ENCODE measurements around the gene IQCK.

Gene IQCK

GRCh38 chr16:19689342-19689741 lies 28.7 kb upstream of the IQCK start:
- Histone ChIP-seq H3K9ac (ENCODE audit: low read length) (no peak overlapping the region), H3K4me1 (ENCODE audit: control insufficient read depth, insufficient read depth, low read depth, low read length) (peaks cover 10% of the 10 kb centered on the region), H3K14ac (ENCODE audit: low read length in 2 of 2) (no peak overlapping the region), H2BK12ac (ENCODE audit: low read length in 2 of 2) (no peak overlapping the region), H3K27me3 (ENCODE audit: control insufficient read depth in 1 of 2, insufficient read depth in 1 of 2, low read length in 2 of 2) (no peaks in the 10 kb centered on the region), H3K36me3 (ENCODE audit: control insufficient read depth in 1 of 2, insufficient read depth in 2 of 2, low read depth in 1 of 2, low read length in 2 of 2) (peaks cover 41 to 70% of the 10 kb centered on the region in 2 experiments), H4K8ac (ENCODE audit: low read length) (no peak overlapping the region), H2BK5ac (ENCODE audit: low read depth, low read length, poor library complexity, severe bottlenecking) (no peak overlapping the region), H3K23ac (ENCODE audit: low read length in 2 of 2) (no peak overlapping the region), H4K91ac (ENCODE audit: low read length) (no peak overlapping the region), H3K18ac (ENCODE audit: low read depth in 1 of 2, low read length in 2 of 2) (no peak overlapping the region), H2BK120ac (ENCODE audit: low read depth, low read length) (no peak overlapping the region), H2BK15ac (ENCODE audit: low read depth, poor library complexity, severe bottlenecking) (no peak overlapping the region), H3K79me1 (replicated peaks; ENCODE audit: low read length, poor library complexity, severe bottlenecking) (peaks cover 3% of the 10 kb centered on the region), H3K4ac (ENCODE audit: low read depth in 1 of 2, low read length in 2 of 2) (no peak overlapping the region), H3K4me2 (ENCODE audit: low read length, poor library complexity, severe bottlenecking) (no peak overlapping the region), H3K9me3 (ENCODE audit: control insufficient read depth, low read length) (peaks cover 5% of the 10 kb centered on the region), H2AK5ac (ENCODE audit: low read length, severe bottlenecking) (no peak overlapping the region), H2AFZ (ENCODE audit: low read depth, low read length) (no peak overlapping the region), H3K27ac (ENCODE audit: low read length, poor library complexity, severe bottlenecking) (no peak overlapping the region), H3K4me3 (ENCODE audit: insufficient read depth in 1 of 2, low read depth in 1 of 2, low read length in 2 of 2) (no peak overlapping the region)
- 100% methylated on average over 4 of the region's 5 CpGs for WGBS
- no peak for DNase-seq

- Histone ChIP-seq H2BK5ac (ENCODE audit: low read depth, low read length, poor library complexity, severe bottlenecking) (no peak overlapping the region), H3K4me1 (ENCODE audit: control insufficient read depth, insufficient read depth, low read depth, low read length) (peaks cover 10% of the 10 kb centered on the region), H3K27ac (ENCODE audit: low read length, poor library complexity, severe bottlenecking) (no peak overlapping the region), H4K91ac (ENCODE audit: low read length) (no peak overlapping the region), H3K27me3 (ENCODE audit: control insufficient read depth in 1 of 2, insufficient read depth in 1 of 2, low read length in 2 of 2) (no peaks in the 10 kb centered on the region), H3K14ac (ENCODE audit: low read length in 2 of 2) (no peak overlapping the region), H2AK5ac (ENCODE audit: low read length, severe bottlenecking) (no peak overlapping the region), H3K36me3 (ENCODE audit: control insufficient read depth in 1 of 2, insufficient read depth in 2 of 2, low read depth in 1 of 2, low read length in 2 of 2) (peaks cover 36 to 61% of the 10 kb centered on the region in 2 experiments), H3K9me3 (ENCODE audit: control insufficient read depth, low read length) (peaks cover 2% of the 10 kb centered on the region), H3K18ac (ENCODE audit: low read depth in 1 of 2, low read length in 2 of 2) (no peak overlapping the region), H2AFZ (ENCODE audit: low read depth, low read length) (no peak overlapping the region), H3K4ac (ENCODE audit: low read depth in 1 of 2, low read length in 2 of 2) (no peak overlapping the region), H3K4me2 (ENCODE audit: low read length, poor library complexity, severe bottlenecking) (no peak overlapping the region), H2BK12ac (ENCODE audit: low read length in 2 of 2) (no peak overlapping the region), H2BK120ac (ENCODE audit: low read depth, low read length) (peak overlapping the region; percentile 35), H3K4me3 (ENCODE audit: insufficient read depth in 1 of 2, low read depth in 1 of 2, low read length in 2 of 2) (no peak overlapping the region), H4K8ac (ENCODE audit: low read length) (no peak overlapping the region), H3K79me1 (replicated peaks; ENCODE audit: low read length, poor library complexity, severe bottlenecking) (peaks cover 3% of the 10 kb centered on the region), H3K23ac (ENCODE audit: low read length in 2 of 2) (no peak overlapping the region), H2BK15ac (ENCODE audit: low read depth, poor library complexity, severe bottlenecking) (no peak overlapping the region), H3K9ac (ENCODE audit: low read length) (no peak overlapping the region)
- peak; percentile 17 for DNase-seq
- 82% methylated on average over 4 of the region's 4 CpGs for WGBS
Observed at GRCh38 chr16:19690196-19690595, 27.9 kb upstream of the IQCK start.

- no peak overlapping the region for H2BK5ac ChIP-seq (ENCODE audit: low read depth, low read length, poor library complexity, severe bottlenecking)
- H2AFZ ChIP-seq (ENCODE audit: low read depth, low read length), result no peak overlapping the region
- no peaks in the 10 kb centered on the region for H3K9me3 ChIP-seq (ENCODE audit: control insufficient read depth, low read length)
- DNase-seq, result peak; percentile 38
- H2BK12ac ChIP-seq (ENCODE audit: low read length in 2 of 2), result peak overlapping the region in 1 of 2 experiments; percentile 32
- peaks cover 6% of the 10 kb centered on the region for H3K79me1 ChIP-seq (replicated peaks; ENCODE audit: low read length, poor library complexity, severe bottlenecking)
- no peak overlapping the region for H2BK15ac ChIP-seq (ENCODE audit: low read depth, poor library complexity, severe bottlenecking)
- H2AK5ac ChIP-seq (ENCODE audit: low read length, severe bottlenecking), result no peak overlapping the region
- H3K23ac ChIP-seq (ENCODE audit: low read length in 2 of 2), result no peak overlapping the region
- no peak overlapping the region for H3K9ac ChIP-seq (ENCODE audit: low read length)
- H3K14ac ChIP-seq (ENCODE audit: low read length in 2 of 2), result no peak overlapping the region
- peak overlapping the region in 1 of 2 experiments; percentile 55 for H3K18ac ChIP-seq (ENCODE audit: low read depth in 1 of 2, low read length in 2 of 2)
- H3K36me3 ChIP-seq (ENCODE audit: control insufficient read depth in 1 of 2, insufficient read depth in 2 of 2, low read depth in 1 of 2, low read length in 2 of 2), result peaks cover 34 to 51% of the 10 kb centered on the region in 2 experiments
- H3K4me2 ChIP-seq (ENCODE audit: low read length, poor library complexity, severe bottlenecking), result no peak overlapping the region
- no peak overlapping the region for H4K91ac ChIP-seq (ENCODE audit: low read length)
- H2BK120ac ChIP-seq (ENCODE audit: low read depth, low read length), result no peak overlapping the region
- no peak overlapping the region for H3K27ac ChIP-seq (ENCODE audit: low read length, poor library complexity, severe bottlenecking)
- H3K27me3 ChIP-seq (ENCODE audit: control insufficient read depth in 1 of 2, insufficient read depth in 1 of 2, low read length in 2 of 2), result no peaks in the 10 kb centered on the region
- 83% methylated on average over 14 of the region's 14 CpGs for WGBS
- H4K8ac ChIP-seq (ENCODE audit: low read length), result no peak overlapping the region
- no peak overlapping the region for H3K4ac ChIP-seq (ENCODE audit: low read depth in 1 of 2, low read length in 2 of 2)
- no peak overlapping the region for H3K4me3 ChIP-seq (ENCODE audit: insufficient read depth in 1 of 2, low read depth in 1 of 2, low read length in 2 of 2)
- H3K4me1 ChIP-seq (ENCODE audit: control insufficient read depth, insufficient read depth, low read depth, low read length), result peaks cover 13% of the 10 kb centered on the region
Observed at GRCh38 chr16:19691161-19691711, 26.8 kb upstream of the IQCK start.

GRCh38 chr16:19694989-19695388 lies 23.1 kb upstream of the IQCK start:
- Histone ChIP-seq H4K8ac (ENCODE audit: low read length) (no peak overlapping the region), H2BK120ac (ENCODE audit: low read depth, low read length) (no peak overlapping the region), H3K4ac (ENCODE audit: low read depth in 1 of 2, low read length in 2 of 2) (no peak overlapping the region), H3K9ac (ENCODE audit: low read length) (no peak overlapping the region), H3K4me3 (ENCODE audit: insufficient read depth in 1 of 2, low read depth in 1 of 2, low read length in 2 of 2) (no peak overlapping the region), H3K4me2 (ENCODE audit: low read length, poor library complexity, severe bottlenecking) (no peak overlapping the region), H3K27ac (ENCODE audit: low read length, poor library complexity, severe bottlenecking) (no peak overlapping the region), H3K4me1 (ENCODE audit: control insufficient read depth, insufficient read depth, low read depth, low read length) (peaks cover 25% of the 10 kb centered on the region), H3K36me3 (ENCODE audit: control insufficient read depth in 1 of 2, insufficient read depth in 2 of 2, low read depth in 1 of 2, low read length in 2 of 2) (peaks cover 33 to 38% of the 10 kb centered on the region in 2 experiments), H3K9me3 (ENCODE audit: control insufficient read depth, low read length) (no peaks in the 10 kb centered on the region), H2BK5ac (ENCODE audit: low read depth, low read length, poor library complexity, severe bottlenecking) (no peak overlapping the region), H3K79me1 (replicated peaks; ENCODE audit: low read length, poor library complexity, severe bottlenecking) (peaks cover 14% of the 10 kb centered on the region), H2BK15ac (ENCODE audit: low read depth, poor library complexity, severe bottlenecking) (no peak overlapping the region), H4K91ac (ENCODE audit: low read length) (no peak overlapping the region), H3K27me3 (ENCODE audit: control insufficient read depth in 1 of 2, insufficient read depth in 1 of 2, low read length in 2 of 2) (no peaks in the 10 kb centered on the region), H2AFZ (ENCODE audit: low read depth, low read length) (no peak overlapping the region), H3K18ac (ENCODE audit: low read depth in 1 of 2, low read length in 2 of 2) (no peak overlapping the region), H2AK5ac (ENCODE audit: low read length, severe bottlenecking) (no peak overlapping the region), H2BK12ac (ENCODE audit: low read length in 2 of 2) (no peak overlapping the region), H3K14ac (ENCODE audit: low read length in 2 of 2) (no peak overlapping the region), H3K23ac (ENCODE audit: low read length in 2 of 2) (no peak overlapping the region)
- peak; percentile 35 for DNase-seq
- WGBS, result 93% methylated on average over 8 of the region's 8 CpGs

Data from mesenchymal stem cell (in vitro differentiated cells and primary cell).